Measurements from ENCODE around the gene PTGDS. TPM values are rescaled to one million over a fixed set of nuclear protein-coding genes. Genes with fewer than 3 reads are reported as not detected.

PTGDS gene
- total RNA-seq, 1 experiment from 2014 or later = not detected

GRCh38 chr9:136945333-136946227, 31.7 kb upstream of the PTGDS start:
- no peak for DNase-seq (ENCODE audit: low spot score)

GRCh38 chr9:136946228-136947027, 30.9 kb upstream of the PTGDS start:
- DNase-seq (ENCODE audit: low spot score) = no peak

DNA sequence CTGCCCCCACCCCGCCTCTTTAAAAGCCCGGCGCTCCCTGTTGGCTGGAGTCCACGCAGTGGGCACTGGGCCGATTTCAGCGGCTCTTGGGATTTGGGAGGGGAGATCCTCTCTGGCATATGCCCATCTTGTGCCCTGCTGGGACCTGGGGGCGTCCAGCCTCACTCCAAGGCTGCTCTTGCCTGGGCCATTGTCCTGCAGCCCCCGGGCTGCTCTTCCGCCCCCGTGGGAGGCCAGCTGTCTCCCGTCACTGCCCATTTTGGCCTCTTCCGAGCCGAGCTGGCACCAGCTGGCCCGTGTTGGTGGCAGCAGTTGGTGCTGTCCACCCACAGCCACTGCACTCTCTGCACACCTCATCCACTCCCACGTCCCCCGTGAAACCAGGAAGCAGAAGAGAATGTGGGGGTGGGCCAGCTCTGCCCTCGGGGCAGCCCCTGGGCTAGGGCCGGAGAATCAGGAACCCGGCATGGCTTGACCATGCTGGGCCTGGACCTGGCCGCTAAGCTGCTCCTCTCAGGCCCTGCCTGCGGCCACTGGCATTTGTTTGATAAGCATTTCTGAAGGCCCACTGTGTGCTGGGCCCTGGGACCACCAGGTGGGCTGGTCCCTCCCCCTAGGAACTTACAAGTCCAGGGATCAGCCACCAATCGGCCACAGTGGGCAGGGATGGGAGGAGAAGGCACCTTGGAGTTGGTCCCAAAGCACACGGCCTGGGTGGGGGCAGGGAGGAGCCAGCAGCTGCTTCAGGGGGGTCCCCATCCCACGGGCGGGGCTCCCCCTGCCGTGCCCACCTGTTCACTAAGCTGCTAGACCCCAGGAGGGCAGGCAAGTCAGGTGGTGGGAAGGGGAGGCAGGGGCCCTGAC, 30.0 kb upstream of the PTGDS start:
- no peak for DNase-seq (ENCODE audit: low spot score)

GRCh38 chr9:136947955-136948510, 29.3 kb upstream of the PTGDS start:
- DNase-seq (ENCODE audit: low spot score) = no peak

DNA sequence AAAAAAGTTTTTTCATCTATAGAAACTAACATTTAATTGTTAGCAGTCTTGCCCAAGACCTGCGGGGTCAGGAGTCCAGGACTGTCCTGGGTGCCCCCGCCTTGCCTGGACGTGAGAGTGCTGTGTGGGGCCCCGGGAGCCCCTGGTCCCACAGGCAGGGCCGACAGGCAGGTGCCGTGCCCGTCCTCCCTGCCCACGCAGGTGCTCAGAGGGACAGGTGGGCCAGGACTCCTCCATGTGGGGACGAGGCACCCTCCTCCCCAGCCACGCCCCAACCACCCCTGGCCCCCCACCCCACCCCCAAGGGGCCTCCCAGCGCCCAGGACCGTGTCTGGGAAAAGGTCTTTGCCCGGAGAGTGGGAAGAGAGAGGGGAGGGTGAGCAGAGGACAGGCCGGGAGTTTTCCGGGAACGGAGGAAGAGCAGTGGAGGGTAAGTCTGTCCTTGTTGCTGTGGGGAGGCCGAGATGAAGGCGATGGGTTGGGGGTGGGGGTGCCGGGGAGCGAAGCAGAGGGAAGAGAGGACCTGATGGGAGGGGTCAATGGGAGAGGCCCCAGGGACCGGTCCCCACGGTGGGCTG, 28.0 kb upstream of the PTGDS start:
- DNase-seq (ENCODE audit: low spot score) = no peak

DNA sequence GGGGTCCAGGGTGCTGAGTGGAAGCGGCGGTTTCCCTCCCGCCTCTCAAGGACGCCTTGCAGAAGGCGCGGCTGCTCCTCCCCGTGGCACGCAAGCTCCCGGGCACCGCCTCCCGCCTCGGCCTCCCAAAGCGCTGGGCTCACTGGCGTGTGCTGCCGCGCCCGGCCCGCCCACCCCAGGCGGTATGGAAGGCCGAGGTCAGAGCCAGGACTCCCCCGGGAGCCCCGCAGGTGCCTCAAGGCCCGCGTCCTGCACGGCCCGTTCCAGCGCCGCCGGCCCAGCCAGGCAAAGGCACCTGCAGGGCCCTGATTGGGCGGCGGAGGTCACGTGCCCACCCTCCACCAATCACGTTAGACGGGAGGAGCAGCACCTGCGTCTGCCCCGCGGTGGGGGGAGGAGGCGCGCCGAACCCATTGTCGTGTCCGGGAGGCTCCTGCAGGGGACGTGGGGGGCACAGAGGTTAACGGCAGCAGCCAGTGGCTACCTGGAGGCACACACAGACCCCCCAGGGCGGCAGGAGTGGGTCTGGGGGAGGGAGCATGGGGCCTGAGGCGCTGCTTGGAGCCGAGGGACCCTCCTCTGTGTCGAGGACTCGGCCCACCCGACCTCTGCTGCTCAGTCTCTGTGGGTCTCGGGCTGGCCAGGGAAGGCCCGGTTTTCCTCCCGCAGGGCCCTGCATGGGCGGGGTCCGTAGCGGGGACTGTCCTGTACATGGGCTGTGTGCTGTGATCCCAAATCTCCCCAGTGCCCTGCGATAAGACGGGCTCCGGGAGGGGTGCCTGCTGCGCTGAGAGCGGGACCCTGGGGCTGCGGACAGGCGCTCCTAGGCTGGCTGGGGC, 27.3 kb upstream of the PTGDS start:
- DNase-seq (ENCODE audit: low spot score) = peak; percentile 86

GRCh38 chr9:136950656-136951276, 26.5 kb upstream of the PTGDS start:
- no peak for DNase-seq (ENCODE audit: low spot score)

DNA sequence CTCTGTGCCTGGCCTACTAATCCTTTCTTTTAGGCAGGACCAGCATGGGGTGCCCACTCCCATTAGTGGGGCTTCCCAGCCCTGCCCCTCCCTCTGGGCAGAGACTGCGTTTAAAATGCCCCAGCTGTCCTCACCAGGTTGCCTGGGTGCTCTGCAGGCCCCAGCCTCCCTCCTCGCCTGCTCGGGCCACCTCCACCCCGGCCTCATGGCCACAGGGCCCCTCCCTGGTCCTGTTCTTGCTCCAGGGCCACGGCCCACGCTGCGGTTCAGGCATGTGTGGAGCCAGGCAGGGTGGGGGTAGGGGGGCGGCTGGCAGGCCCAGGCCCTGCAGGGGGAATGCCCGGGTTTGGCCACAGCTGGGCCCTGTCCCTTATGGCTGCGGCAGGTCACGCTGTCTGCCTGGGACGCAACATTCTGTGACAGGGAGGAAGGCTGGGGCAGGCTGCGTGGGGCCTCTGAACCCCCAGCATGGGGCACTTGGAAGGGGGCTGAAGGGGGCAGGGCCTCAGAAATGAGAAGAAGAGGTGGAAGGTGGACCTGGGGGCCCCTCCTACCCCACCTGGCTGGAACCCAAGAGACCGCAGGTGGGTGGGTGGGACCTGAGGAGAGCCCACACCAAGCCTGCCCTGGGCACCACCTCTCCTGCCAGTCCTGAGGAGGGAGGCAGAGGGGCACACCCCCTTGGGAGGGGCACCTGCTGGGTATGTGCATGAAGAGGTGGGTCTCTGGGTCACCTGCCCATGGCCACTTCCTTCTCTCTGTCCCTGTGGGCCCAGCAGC, 25.6 kb upstream of the PTGDS start, which contains the start of gene LCN12:
Gene LCN12, plus strand, starts transcription at position 733 of the 780 bp plus-strand sequence. CDS start 55 bp downstream, outside the sequence.
- no peak for DNase-seq (ENCODE audit: low spot score)

- no peak for DNase-seq (ENCODE audit: low spot score)
Measured at GRCh38 chr9:136952321-136952850, 24.9 kb upstream of the PTGDS start.

DNA sequence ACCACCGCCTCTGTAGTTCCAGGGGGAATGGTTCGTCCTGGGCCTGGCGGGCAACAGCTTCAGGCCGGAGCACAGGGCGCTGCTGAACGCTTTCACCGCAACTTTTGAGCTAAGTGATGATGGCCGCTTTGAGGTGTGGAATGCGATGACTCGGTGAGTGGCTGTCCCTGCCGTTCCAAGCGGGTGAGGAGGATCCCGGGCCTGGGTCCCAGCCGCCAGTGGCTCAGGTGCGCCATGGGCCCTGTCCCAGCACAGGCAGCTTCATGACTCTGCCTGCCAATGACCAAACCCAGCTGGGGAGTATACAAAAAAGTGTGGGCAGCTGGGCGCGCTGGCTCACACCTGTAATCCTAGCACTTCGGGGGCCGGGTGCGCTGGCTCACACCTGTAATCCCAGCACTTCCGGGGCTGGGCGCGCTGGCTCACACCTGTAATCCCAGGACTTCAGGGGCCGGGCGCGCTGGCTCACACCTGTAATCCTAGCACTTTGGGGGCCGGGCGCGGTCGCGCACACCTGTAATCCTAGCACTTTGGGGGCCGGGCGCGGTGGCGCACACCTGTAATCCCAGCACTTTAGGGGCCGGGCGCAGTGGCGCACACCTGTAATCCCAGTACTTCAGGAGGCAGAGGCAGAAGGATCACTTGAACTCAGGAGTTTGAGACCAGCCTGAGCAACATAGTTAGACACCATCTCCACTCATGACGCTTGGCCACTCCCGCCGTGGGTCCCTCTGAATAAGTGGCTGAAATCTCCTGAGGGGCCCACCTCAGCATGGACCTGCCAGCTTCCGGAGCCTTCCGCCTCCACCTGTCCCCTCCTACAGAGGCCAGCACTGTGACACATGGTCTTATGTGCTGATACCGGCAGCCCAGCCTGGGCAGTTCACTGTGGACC, 24.2 kb upstream of the PTGDS start:
- DNase-seq (ENCODE audit: low spot score) = no peak

DNA sequence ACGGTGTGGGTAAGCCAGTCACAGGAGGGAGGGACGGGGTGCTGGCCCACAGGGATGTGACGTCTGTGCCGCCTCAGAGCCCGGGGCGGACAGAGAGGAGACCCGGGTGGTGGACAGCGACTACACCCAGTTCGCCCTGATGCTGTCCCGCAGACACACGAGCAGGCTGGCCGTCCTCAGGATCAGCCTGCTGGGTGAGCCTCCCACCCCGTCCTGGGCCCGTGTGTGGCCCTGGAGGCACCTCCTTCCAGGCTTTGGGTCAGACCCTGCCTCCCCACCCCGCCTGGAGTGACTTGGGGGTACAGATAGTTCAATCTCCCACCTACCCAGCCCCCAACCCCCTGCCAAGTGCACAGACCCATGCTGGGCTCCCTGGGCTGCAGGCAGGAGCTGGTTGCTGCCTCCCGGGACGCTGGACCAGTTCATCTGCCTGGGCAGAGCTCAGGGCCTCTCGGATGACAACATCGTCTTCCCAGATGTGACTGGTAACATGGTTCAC, 23.5 kb upstream of the PTGDS start:
- DNase-seq (ENCODE audit: low spot score) = no peak

GRCh38 chr9:136954270-136955083, 22.8 kb upstream of the PTGDS start:
- DNase-seq (ENCODE audit: low spot score) = no peak

DNA sequence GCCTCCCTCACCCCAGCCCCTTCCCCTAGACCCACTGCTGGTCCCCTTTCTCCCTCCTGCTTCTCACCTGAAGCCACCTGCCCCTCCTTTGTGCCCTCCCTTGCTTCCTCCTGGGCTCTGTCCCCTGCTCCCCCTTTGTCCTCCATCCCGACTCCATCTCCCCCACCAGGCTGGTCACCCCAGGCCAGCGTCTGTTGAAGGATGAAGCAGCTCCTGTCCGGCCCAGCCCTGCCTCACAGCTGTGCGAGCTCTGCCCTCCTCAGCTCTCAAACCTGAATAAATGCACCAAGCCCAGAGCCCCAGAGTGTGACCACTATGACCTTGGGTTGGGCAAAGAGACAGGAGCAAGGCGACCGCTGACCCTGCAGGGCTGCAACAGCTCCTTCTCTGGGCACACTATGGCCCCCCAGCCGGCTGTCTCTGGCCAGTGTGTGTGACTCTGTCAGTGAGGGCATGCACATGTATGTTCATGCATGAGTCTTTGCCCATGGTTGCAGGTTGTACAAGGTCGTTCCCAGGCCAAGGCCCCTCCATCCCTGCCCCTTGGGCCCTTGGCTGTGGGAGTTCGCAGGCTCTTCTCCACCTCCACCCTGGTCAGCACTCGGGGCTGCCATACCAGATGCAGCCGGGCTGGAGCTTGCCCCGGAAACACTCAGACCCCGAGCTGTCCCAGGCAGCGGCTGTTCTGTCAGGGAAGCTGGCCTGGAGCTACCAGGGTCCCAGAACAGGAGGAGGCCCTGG, 21.9 kb upstream of the PTGDS start:
- DNase-seq (ENCODE audit: low spot score) = no peak

DNA sequence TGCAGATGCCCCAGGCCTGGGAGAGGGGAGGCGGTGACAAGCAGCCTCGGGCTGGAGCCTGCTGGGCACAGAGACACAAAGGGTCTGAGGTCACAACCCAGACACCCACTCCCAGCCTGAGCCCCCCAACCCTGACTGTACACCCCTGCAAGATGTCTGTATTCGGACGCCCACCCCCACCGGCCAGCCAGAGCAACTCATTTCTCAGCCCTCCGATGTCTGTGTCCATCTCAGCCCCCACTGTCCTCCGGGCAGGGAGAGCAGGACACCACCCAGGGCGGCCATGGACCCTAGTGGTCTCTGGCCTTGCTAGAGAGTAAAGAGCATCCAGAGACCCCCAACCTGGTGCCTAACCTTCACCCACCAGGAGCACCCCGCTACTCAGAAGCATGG, 21.4 kb upstream of the PTGDS start:
- DNase-seq (ENCODE audit: low spot score) = no peak

- no peak for DNase-seq (ENCODE audit: low spot score)
Measured at GRCh38 chr9:136956604-136957003, 20.7 kb upstream of the PTGDS start.

DNA sequence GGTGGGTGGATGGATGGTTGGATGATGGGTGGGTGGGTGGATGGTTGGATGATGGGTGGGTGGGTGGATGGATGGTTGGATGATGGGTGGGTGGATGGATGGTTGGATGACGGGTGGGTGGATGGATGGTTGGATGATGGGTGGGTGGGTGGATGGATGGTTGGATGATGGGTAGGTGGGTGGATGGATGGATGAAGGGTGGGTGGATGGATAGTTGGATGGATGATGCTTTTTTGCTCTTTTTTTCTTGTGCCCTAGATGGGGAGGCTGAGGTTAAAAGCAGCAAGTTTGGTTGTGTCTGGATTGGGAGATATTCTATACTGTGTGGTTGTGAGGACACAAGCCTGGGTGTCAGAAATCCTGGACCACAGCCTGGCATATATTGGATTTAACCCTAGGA, 19.8 kb upstream of the PTGDS start:
- DNase-seq (ENCODE audit: low spot score) = no peak

All from H4 (cell line).